ENCODE data around the gene ATAD1.

Gene ATAD1, protein sequence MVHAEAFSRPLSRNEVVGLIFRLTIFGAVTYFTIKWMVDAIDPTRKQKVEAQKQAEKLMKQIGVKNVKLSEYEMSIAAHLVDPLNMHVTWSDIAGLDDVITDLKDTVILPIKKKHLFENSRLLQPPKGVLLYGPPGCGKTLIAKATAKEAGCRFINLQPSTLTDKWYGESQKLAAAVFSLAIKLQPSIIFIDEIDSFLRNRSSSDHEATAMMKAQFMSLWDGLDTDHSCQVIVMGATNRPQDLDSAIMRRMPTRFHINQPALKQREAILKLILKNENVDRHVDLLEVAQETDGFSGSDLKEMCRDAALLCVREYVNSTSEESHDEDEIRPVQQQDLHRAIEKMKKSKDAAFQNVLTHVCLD

DNA sequence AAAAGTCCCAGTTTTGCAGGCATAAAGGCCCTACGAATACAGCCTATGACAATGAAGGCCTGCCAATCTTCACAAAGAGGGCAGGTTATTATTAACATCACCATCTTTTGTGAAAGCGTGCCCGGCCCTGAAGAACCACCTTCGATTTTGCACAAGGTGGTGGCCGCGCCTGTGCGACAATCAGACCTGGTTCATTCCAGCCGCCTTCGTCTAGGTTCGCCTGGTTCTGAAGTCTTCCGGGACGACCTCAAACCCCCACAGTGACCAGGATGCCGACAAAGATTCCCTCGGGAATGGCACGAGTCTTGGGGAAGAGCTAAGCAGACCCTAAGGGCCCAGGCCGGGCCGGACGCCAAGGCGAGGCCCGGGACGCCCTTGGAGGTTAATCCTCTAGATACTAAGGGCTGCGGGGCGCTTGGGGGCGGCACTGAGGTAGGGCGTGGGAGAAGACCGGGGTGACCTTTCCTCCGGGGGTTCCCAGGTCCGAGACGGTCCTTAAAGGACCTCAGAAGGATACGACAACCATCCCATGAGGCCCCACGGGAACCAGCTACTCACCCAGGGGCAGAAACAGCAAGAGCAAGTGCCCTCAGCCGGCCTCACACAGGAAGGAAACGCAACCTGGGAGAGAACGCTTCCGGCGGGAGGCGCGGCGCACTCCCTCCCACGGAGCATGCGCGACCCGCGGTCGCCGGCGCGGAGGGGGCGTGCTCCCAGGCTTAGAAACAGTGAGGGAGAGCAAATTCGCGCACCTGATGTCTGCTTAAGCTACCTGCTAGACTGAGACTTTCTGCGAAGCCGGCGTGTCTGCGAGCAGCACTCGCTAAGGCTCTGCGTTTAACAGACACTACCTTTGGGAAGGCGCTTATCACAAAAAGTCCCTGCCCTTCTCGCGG is at the start of gene ATAD1:
TSS of gene ATAD1 (minus strand) at position 618 of the 896 bp plus-strand sequence. CDS start 3,627 bp downstream, outside the sequence.
- Histone ChIP-seq H3K4me1 (ENCODE audit: insufficient read depth, poor library complexity, severe bottlenecking) (peaks cover 10% of the 10 kb centered on the region), H3K9me3 (ENCODE audit: severe bottlenecking) (no peaks in the 10 kb centered on the region), H3K27me3 (ENCODE audit: insufficient read depth, poor library complexity, severe bottlenecking) (no peaks in the 10 kb centered on the region), H3K4me3 (ENCODE audit: severe bottlenecking) (peak within 1 kb of the TSS; percentile 88), H3K36me3 (ENCODE audit: low read depth) (peaks cover 22% of the 10 kb centered on the region), H3K27ac (ENCODE audit: poor library complexity, severe bottlenecking) (peak within 1 kb of the TSS; percentile 78)
- DNase-seq (ENCODE audit: low spot score) (peak; percentile 82), ATAC-seq (ENCODE audit: low read depth) (peak; percentile 93)
- no peak for TF ChIP-seq CTCF (IDR thresholded peaks at IDR 0.05; ENCODE audit: poor library complexity, severe bottlenecking)

DNA sequence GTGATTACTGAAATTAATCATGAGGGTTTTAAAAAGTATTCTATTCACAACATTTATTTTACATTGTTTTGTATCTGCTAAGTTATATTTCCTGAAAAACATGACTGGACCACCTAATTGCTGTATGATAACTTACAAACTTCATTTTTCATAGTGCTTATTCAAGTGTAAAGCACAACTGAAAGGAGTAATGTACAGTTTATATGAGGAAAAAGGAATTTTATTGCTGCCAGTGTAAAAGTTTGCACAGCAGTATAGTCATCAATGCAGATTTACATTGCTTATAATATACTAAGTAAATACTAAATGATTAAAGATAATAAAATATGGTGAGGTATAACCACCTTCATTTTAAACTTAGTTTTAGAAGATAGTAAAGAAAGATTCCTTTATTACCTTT is 49.4 kb upstream of the ATAD1 start:
- Histone ChIP-seq H3K27ac (ENCODE audit: poor library complexity, severe bottlenecking) (no peak overlapping the region), H3K9me3 (ENCODE audit: severe bottlenecking) (no peaks in the 10 kb centered on the region), H3K36me3 (ENCODE audit: low read depth) (peaks cover 24% of the 10 kb centered on the region), H3K4me1 (ENCODE audit: insufficient read depth, poor library complexity, severe bottlenecking) (peaks cover 29% of the 10 kb centered on the region), H3K27me3 (ENCODE audit: insufficient read depth, poor library complexity, severe bottlenecking) (no peaks in the 10 kb centered on the region), H3K4me3 (ENCODE audit: severe bottlenecking) (peak overlapping the region; percentile 95)
- no peak for DNase-seq (ENCODE audit: low spot score)
- no peak for TF ChIP-seq CTCF (IDR thresholded peaks at IDR 0.05; ENCODE audit: poor library complexity, severe bottlenecking)
- no peak for ATAC-seq (ENCODE audit: low read depth)

DNA sequence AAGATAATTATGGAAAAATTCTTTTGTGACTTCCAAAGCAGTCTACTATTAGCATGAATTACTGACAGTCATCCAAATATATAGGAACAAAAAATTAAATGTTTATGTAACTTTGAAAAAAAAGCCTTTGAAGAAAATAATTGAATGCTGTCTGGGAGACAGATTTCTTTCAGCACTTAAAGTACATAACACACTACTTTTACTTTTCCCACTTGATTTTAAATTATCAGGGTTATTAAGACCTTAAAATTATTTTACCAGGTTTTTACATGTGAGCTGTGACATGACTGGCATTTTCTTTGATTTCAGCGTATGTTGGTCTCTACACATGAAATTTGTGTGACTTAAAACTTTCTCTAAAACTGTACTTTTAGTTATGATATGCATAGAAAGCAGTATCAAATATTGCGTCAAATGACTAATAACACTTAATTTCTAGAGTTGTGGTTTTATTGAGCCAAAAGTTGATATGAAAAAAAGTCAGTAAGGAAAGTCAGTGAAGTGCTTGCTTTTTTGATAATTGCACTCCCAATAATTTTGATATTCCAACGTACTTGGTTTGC is 48.5 kb upstream of the ATAD1 start:
- ATAC-seq (ENCODE audit: low read depth) (no peak), DNase-seq (ENCODE audit: low spot score) (no peak)
- H3K27me3 ChIP-seq (ENCODE audit: insufficient read depth, poor library complexity, severe bottlenecking) = no peaks in the 10 kb centered on the region
- peaks cover 24% of the 10 kb centered on the region for H3K36me3 ChIP-seq (ENCODE audit: low read depth)
- peak overlapping the region; percentile 95 for H3K4me3 ChIP-seq (ENCODE audit: severe bottlenecking)
- peak overlapping the region; percentile 91 for H3K27ac ChIP-seq (ENCODE audit: poor library complexity, severe bottlenecking)
- H3K4me1 ChIP-seq (ENCODE audit: insufficient read depth, poor library complexity, severe bottlenecking) = peaks cover 27% of the 10 kb centered on the region
- TF ChIP-seq CTCF (IDR thresholded peaks at IDR 0.05; ENCODE audit: poor library complexity, severe bottlenecking) = no peak
- no peaks in the 10 kb centered on the region for H3K9me3 ChIP-seq (ENCODE audit: severe bottlenecking)

- no peak for TF ChIP-seq CTCF (IDR thresholded peaks at IDR 0.05; ENCODE audit: poor library complexity, severe bottlenecking)
These were observed 47.3 kb upstream of the ATAD1 start for GRCh38 chr10:87865241-87865881.

More at GRCh38 chr10:87865241-87865881, 47.3 kb upstream of the ATAD1 start:
- no peak for DNase-seq (ENCODE audit: low spot score)
- no peak for ATAC-seq (ENCODE audit: low read depth)
- Histone ChIP-seq H3K36me3 (ENCODE audit: low read depth) (peaks cover 24% of the 10 kb centered on the region), H3K9me3 (ENCODE audit: severe bottlenecking) (no peaks in the 10 kb centered on the region), H3K27ac (ENCODE audit: poor library complexity, severe bottlenecking) (peak overlapping the region; percentile 91), H3K4me3 (ENCODE audit: severe bottlenecking) (peak overlapping the region; percentile 95), H3K27me3 (ENCODE audit: insufficient read depth, poor library complexity, severe bottlenecking) (no peaks in the 10 kb centered on the region), H3K4me1 (ENCODE audit: insufficient read depth, poor library complexity, severe bottlenecking) (peaks cover 20% of the 10 kb centered on the region)
